ENCODE measurements around the gene ITIH4.

Gene ITIH4

DNA sequence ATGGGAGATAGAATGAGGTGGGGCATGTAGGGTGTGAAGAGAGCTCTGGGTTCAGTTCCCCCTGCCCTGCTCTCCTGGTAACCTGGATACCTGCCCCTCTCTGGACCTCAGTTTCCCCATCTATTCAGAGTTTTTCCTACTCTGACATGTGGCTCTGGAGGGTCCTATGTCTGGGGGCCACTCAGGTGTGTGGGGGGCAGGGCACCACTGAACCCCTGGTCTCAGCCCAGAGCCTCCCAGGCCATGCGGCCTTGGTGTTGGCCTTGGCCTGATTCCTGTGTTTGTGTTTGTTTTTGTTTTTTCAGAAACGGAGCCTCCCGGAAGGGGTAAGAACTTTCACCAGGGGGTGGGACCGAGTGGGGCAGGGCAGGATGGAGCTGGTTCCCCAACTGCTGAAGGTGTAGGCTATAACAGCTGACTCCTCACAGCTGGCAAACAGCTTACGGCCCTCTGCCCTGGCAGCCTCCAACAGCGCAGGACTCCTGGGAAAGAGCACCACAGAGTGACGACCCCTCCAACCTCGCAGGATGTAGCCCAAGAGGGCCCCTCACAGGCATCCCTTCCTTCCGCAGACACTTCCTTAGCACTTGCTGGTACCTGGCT, 35.1 kb downstream of the ITIH4 start:
- no peak for DNase-seq

DNA sequence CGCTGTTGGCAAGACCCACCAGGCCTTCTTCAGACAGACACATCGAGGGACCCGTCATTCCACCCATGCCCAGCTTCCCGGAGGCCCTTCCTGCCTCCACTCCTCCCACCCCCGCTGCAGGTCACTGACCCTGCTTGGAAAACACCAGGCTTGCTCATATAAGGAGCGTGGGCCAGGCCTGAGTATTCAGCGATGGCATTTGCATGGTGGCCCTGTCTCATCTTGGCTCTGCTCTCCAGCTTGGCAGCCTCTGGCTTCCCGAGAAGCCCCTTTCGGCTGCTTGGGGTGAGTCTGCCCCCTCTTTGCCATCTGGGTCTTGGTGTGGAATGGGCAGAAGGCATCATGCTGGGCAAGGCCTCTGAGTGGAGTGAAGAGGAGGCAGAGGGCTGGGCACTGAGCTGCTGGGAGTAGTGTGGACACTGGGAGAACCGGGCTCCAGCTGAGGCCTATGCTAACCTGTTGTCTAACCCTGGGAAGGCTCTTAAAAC, 35.8 kb downstream of the ITIH4 start, which contains the start of gene ITIH3:
Gene ITIH3 (plus strand): TSS at position 185 of the 488 bp plus-strand sequence. CDS start 8 bp downstream, at position 193.
- no peak for DNase-seq

DNA sequence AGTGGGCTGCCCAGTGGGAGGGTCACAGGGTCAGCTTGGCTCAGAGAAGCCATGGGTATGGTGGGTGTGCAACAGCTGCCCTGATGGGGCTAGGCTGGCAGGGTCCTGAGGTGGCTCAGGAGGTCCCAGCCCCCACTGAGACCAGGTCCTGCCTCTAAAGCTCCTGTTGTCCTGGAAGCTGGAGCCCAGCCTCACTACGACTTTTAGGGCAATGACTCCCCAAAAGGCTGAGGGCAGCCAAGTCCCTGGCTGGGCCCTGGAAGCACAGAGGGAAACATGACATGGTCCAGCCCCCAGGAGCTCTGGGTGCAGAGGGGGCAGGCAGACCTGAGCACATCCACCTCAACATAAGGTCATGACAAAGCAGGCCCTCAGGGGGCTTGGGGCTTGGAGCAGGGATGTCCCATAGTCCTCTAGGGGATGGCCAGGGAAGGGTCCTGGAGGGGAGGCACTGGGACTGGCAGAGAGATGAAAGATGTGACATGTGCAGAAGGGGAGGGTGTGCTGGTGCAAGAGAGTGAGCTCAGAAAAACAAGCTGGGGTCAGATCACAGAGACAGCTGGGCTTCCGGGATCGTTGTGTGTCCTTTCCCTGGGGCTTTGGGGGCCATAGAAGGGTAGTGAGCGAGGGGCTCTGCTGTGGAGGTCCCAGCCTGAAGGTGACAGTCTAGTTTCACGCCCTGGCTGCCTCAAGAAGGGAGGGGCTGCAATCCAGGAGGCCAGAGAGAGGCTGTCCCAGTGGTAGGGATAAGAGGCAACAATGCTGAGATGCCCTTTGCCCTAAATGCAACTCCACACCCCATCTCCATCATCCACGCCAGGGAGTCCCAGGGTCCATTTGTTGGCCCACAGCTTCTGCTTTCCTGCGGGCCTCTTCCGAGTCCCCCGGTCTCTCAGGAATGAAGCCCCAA, 36.5 kb downstream of the ITIH4 start:
- DNase-seq: no peak

DNA sequence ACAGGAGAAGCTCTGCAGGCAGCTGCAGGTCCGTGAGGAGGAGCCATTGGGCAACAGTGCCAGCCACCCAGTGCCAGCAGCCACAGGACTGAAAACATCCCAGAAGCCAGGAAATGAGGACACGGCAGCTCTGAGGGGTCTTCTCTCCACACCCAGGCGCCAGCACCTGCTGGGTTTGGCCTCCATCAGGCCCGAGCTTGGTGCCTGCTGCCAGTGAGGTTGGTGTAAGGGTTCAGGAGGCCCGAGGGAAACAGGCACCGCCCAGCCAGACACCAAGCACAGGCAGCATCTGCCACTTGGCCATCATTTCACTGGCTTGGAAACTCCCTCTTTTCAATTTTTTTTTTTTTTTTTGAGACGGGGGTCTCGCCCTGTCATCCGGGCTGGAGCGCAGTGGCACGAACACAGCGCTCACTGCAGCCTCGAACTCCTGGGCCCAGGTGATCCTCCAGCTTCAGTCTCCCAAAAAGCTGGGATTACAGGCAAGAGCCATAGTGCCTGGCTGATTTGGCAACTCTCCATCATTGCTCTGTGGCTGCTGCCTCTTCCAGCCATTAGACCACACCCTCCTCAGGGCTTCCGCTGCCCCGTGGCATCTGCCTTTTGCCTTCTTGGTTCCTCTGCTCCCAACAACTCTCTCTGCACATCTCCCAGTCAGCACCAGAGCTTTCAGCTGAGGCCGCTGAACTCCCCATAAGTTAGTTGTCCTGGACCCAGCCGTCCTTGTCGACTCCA, 37.3 kb downstream of the ITIH4 start:
- peak; percentile 42 for DNase-seq

DNA sequence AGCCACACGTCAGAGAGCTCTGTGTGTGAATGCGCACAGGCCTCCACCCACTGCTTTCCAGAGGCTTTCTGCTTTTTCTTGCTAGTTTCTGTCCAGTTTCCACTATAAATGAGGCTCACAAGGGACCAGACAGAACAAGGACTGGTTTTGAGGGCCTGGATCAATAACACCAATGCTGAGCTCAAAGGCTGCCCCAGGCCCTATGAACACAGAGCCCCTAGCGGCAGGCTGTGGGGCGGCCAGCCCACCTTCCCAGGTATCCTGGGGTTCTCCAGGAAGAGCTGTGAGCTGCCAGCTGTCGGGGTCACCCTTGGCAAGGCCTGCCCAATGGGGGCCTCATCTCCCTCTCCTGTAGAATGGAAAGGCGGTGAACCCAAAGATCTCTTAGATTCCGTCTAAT, 38.1 kb downstream of the ITIH4 start:
- DNase-seq: no peak

DNA sequence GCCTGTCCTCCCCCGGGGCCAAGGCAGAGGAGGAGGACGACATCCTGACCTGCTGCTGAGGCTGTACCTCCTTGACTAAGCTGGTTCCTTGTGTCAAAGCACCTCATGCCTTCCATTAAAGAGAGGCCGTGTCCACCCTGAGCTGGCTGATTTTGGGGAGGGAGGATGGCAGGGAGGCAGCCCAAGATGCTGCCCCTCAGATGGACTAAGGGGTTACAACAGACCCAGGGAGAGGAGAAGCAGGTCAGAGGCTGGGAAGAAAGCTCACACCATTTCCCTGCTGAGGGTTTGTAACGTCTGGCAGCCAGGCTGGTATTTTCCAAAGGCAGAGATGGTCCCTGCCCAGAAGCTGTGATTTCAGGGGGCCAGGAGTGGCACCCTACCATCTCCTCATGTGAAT, 38.5 kb downstream of the ITIH4 start:
- no peak for DNase-seq

DNA sequence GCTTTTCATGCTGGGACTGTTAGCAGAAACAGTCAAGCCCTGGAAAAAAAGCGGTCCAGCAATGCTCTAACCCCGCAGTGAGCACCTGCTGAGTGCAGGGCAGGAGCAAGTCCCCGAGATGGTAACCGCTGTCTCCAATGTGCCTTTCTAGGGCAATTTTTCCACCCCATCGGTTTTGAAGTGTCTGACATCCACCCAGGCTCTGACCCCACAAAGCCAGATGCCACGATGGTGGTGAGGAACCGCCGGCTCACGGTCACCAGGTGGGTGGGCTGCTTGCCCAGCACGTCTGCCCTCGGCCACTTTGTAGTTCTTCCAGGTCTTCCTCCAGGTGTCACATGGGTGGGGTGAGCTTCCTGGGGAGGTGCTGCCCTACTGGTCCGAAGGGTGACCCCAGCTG, 39.1 kb downstream of the ITIH4 start:
- no peak for DNase-seq

DNA sequence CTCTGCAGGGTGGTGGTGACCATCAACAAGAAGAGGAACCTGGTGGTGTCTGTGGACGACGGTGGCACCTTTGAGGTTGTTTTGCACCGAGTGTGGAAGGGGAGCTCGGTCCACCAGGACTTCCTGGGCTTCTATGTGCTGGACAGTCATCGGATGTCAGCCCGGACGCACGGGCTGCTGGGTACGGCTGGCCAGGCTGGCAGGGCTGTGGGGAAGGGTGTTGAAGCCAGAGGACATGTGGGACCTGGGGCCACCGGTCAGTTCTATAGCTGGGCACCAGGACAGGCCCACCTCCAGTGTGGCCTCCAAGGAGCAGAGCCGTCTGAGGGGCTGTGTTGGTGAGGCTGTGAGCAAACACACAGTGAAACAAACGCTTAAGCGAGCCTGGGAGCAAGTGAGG, 39.7 kb downstream of the ITIH4 start:
- DNase-seq: no peak

DNA sequence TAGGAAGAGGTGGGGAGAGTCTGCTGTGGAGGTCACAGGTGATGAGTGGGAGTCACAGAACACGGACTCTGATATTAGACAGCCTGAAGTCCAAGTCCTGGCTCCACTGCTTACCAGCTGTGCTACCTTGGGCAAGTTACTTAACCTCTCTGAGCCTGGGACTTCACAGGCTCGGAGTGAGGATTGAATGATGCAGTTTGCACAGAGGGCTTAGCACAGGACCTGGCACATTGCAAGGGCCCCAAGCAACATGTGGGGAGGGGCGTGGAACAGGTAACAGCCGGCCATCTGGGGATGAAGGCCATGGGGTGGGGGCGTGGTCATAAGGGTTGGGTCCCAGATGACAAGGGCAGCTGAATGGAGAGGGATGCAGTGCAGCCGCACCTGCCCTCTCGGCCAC, 40.1 kb downstream of the ITIH4 start:
- DNase-seq: no peak

DNA sequence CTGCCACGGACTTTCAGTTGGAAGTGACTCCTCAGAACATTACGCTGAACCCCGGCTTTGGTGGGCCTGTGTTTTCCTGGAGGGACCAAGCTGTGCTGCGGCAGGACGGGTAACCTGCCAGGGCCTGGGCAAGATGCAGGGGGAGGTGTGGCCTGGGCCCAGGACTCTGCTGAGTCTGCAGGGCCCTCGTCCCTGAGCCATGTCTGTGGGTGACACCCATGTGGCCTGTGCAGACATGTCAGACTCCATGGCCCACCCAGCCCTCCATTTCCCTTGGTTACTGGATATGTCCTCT, 40.8 kb downstream of the ITIH4 start:
- DNase-seq: no peak

DNA sequence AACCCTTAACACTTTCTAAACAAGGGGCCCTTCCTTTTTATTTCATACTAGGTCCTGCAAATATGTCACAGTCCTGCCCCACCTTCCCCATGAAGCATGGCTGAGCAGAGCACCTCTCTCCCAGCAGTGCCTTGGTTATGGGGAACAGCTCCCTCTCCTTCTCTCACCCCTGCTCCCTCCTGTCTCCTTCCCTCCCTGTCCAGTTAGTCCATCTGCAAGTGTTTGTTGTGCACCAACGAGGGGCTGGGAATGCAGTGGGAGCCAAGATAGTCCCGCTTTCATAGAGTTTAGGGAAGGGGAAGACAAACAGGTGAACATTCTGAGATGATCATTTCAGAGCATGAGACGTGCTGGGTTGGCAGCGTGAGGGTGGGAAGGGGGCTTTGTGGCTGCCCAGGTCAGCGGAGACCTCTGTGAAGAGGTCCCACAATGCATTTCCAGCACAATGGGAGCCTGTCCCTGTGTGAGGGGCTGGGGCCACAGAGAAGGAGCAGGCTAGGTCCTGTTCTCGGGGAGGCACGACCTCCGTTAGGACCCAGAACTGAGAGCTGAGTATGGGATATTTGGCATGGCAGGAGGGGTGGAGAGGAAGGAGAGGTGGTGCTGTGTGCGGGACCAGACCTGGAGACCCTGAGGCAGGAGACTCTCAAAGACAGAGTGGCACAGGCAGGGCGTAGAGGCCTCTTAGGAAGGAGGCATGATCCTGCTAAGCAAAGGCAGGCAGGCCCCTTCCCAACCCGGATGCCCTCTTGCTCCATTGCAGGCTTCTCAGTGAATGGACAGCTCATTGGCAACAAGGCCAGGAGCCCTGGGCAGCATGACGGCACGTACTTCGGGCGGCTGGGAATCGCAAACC, 41.4 kb downstream of the ITIH4 start:
- no peak for DNase-seq

DNA sequence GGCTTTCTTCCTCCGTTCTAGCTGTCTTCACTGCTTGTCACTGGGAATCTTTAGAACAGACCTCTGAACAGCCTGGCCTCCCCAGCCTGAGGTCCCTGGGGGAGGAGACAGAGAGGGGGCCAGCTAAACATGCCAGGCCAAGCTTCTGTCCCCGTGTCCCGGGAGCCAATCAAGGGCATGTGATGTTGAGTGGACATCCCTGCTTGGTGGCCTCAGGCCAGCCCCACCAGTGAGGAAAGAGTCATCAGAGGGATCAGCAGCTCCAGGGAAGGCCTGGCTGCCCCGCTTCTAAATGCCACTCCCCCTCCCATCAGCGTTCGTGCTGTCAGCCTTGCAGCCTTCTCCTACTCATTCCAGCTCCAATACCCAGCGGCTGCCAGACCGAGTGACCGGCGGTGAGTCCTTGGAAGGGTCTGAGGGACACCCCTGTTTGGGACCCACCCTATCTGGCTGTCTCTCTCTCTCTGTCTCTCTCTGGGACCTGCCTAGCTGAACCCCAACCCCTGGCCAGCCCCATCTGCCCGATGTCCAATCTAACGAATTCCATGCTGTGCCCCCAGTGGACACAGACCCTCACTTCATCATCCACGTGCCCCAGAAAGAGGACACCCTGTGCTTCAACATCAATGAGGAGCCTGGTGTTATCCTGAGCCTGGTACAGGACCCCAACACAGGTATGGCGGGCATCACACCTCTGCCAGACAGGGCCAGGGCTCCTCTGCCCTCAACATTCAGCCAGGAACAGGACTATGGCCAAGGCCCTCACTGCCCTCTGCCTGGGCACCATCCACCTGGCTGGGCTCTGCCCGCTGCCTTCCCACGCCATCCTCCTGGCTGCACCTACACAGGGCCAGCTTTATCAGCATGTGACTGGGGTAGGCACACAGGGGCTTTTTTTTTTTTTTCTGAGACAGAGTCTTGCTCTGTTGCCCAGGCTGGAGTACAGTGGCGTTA, 42.5 kb downstream of the ITIH4 start:
- DNase-seq: no peak

DNA sequence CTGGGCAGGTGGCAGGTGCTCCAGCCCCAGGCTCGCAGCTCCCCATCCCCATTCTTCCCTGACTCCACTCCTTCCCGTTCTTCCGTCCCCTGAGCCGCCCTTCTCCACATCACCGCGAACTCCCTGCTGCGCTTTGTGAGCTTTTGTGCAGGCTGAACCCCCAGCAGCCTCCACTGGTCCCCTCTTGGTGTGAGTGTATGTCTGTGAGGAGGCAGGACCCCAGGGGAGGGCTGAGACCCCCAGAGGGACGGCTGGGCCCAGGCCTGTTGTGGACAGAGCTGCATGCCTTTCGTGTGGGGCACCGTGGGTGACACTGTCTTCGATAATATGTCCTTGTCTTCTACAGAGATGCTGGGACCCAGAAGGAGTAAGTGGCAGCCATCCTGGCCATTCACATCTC, 43.2 kb downstream of the ITIH4 start:
- no peak for DNase-seq

DNA sequence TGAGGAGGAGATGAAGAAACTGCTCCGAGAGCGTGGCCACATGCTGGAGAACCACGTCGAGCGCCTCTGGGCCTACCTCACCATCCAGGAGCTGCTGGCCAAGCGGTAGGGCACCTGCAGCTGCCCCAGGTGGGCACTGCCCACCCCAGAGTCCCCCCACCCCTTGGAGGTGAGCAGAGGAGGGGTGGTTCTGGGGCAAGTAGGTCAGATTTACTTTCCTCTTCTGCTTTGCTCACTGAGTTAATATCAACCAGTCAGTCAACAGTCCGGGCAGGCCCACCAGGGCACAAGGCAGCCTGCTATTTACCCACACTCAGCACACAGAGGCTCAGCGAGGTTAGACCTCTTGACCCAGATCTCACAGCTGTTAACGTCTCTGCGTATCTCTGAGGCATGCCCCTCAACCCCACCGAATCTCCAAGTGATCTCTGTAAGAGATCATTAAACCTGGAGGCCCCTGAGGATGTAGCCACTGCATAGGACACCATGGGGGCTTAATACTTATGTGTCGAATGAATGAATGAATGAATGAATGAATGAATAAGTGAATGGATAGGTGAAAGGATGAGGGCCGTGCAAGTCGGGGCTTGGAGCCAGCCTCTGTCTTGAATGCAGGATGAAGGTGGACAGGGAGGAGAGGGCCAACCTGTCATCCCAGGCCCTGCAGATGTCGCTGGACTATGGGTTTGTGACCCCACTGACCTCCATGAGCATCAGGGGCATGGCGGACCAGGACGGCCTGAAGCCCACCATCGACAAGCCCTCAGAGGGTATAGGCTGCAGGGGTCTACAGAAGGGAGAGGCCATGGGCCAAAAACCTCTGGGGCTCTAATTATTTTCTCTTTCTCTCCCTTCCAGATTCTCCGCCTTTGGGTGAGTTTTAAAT, 43.9 kb downstream of the ITIH4 start:
- no peak for DNase-seq

DNA sequence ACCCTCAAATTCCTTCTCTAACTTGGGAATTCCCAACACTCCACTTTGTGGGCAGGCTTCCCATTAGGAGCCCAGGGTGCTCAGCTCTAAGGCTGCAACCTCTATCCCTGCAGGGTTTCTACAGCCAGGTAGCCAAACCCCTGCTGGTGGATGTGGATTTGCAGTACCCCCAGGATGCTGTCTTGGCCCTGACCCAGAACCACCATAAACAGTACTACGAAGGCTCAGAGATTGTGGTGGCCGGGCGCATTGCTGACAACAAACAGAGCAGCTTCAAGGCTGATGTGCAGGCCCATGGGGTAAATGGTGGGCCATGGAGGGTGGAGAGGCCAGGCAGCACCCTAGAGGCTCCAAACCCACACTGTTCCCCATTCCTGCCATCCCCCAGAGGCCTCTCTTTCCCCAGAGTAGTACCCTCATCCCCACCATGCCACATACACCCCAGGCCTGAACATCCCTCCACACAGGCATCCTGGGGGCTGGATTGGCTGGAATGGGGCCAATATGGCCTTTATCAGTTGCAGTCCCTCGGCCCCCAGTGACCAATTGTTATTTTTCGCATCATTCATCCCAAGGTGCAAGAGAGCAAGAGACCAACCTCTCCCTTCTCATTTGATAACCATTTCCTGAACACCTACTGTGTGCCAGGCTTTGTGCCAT, 45.4 kb downstream of the ITIH4 start:
- no peak for DNase-seq

DNA sequence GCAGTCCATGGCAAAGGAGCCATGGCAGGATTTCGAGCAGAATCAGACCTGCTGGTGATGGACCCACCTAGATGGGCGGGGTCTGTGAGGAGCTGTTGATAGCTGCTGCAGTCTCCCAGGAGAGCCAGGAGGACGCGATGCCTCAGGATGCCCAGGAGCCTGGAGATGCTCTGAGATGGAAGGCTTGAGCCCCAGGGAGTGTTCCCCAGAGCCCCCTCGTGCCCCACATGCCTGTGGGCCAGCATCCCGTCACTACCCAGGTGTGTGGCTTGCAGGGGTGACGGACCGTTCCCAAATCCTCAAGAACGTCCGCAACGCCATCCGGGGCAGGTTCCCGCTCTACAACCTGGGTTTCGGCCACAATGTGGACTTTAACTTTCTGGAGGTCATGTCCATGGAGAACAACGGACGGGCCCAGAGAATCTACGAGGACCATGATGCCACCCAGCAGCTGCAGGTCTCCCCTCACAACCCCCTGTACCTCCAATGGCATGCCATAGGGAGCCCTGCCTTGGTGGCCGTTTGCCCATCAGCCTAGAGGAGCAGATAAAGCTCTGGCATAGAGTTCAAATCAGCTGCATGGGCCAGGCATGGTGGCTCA, 46.4 kb downstream of the ITIH4 start:
- DNase-seq: no peak

DNA sequence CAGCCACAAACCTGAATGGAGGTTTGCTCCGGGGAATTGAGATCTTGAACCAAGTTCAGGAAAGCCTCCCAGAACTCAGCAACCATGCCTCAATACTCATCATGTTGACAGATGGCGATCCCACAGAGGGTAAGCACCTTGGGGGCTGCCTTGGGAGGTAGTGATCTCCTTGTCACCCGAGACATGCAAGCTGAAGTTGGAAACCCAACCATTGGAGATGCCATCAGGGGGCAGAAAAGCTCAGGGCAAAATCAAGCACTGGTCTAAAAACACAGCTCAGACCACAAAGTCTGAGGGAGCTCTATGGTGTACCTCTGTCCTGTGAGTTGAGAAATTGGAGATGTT, 47.3 kb downstream of the ITIH4 start:
- no peak for DNase-seq

DNA sequence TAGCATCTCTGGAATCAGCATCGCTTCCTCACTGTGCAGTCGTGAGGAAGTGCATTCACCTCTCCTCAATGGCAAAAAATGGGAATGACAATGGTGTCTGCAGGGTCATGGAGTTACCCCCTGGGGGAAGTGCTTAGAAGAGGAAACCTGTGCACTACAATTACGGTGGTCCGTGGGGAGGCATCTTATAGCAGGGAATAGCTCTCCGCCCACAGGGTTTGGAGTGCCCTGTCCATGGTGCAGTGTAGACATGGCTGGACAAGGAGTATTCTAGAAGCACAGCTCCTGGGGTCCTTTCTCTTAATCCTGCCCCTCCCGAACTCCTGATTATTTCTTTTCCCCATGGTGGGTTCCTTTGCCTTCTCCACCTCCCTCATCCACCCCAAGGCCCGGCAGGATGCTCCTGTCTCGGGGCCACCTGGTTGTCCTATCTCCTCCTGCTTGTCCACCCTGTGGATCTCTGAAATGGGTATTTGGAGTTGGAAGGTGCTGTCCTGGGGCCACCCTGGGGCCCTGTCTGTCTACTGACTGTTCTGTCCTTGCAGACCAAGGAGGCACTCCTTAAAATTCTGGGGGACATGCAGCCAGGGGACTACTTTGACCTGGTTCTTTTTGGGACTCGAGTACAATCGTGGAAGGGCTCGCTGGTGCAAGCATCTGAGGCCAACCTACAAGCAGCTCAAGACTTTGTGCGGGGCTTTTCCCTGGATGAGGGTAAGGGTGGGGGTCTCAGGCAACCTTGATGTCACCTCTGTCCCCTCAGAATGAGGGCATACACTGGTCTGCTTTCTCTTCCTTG, 47.9 kb downstream of the ITIH4 start:
- DNase-seq: no peak

DNA sequence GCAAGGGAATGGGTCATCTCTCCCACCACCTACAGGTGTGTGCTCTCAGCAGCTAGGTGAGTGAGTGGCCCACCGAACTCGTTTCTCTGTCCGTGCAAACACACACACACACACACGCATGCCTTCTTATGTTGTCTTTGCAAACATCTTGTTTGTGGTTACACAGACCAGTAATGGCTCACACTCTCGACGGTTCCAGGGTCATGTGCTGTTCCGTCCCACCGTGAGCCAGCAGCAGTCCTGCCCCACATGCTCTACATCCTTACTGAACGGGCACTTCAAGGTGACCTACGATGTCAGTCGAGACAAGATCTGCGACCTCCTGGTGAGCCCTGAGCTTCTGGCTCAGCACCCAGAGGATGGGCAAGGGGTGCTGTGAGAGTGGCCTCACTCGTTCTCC, 48.7 kb downstream of the ITIH4 start:
- no peak for DNase-seq

Measured in NCI-H2029 (cell line).